K562 (cell line): ENCODE measurements around the gene ZNF768. TPM values are rescaled to one million over a fixed set of nuclear protein-coding genes. Genes with fewer than 3 reads are reported as not detected.

Experiments
- BMI1 ChIP-seq: fragments of 150-350 bp; IDR thresholded peaks from 2 replicates; pipeline ENCODE4 v1.6.1; 2014; ENCODE audit warnings: low read length
- CEBPG ChIP-seq, 3 experiments: fragments of 200-800 bp in 1 of 3; sonication (Bioruptor generic) in 1 of 3; sonication (generic) in 1 of 3; formaldehyde crosslinking in 1 of 3; IDR thresholded peaks in 2 of 3; conservative IDR thresholded peaks in 1 of 3; 2 replicates each; pipeline versions ENCODE4 v1.6.1 to v1.8.0; 2016 to 2022; ENCODE audit warnings: missing compliant biosample characterization in 2 of 3, missing genetic modification characterization in 2 of 3, mild to moderate bottlenecking in 1 of 3, missing genetic modification reagents in 1 of 3
- CHD2 ChIP-seq: IDR thresholded peaks from 2 replicates; pipeline ENCODE4 v1.6.1; 2011; ENCODE audit warnings: low read depth, low read length
- DPF2 ChIP-seq: fragments of 450-650 bp; IDR thresholded peaks from 2 replicates; pipeline ENCODE4 v1.6.1; 2016
- EWSR1 ChIP-seq: fragments of 450-650 bp; IDR thresholded peaks from 2 replicates; pipeline ENCODE4 v1.6.1; 2018; ENCODE audit warnings: borderline replicate concordance, mild to moderate bottlenecking, low read depth, moderate library complexity; ENCODE audit not compliant: partially characterized antibody
- FOXM1 ChIP-seq, 2 experiments: fragments of 450-650 bp in 1 of 2; sonication (generic) in 1 of 2; formaldehyde crosslinking in 1 of 2; IDR thresholded peaks; 2 replicates each; pipeline versions ENCODE4 v1.6.1 to v1.9.0; 2017 to 2022; ENCODE audit warnings: low read depth in 2 of 2, mild to moderate bottlenecking in 2 of 2, missing genetic modification reagents in 1 of 2, moderate library complexity in 1 of 2
- FUS ChIP-seq: fragments of 200-400 bp; formaldehyde crosslinking; optimal IDR thresholded peaks from 2 replicates; pipeline ENCODE3; 2017; ENCODE audit warnings: low read depth, low read length
- HIVEP1 ChIP-seq: fragments of 250-450 bp; sonication (Bioruptor Pico); IDR thresholded peaks from 2 replicates; pipeline ENCODE4 v1.4.0; 2020; ENCODE audit warnings: mild to moderate bottlenecking
- HMG20A ChIP-seq: fragments of 450-650 bp; formaldehyde crosslinking; conservative IDR thresholded peaks from 2 replicates; pipeline ENCODE4 v1.4.0; 2020; ENCODE audit warnings: mild to moderate bottlenecking, mixed read lengths
- KHSRP ChIP-seq: fragments of 450-650 bp; IDR thresholded peaks from 2 replicates; pipeline ENCODE4 v1.6.1; 2017
- NFYB ChIP-seq: IDR thresholded peaks from 2 replicates; pipeline ENCODE4 v1.6.1; 2011; ENCODE audit warnings: mild to moderate bottlenecking, moderate library complexity; ENCODE audit not compliant: insufficient read length; ENCODE audit errors: extremely low read depth
- NR4A1 ChIP-seq, 2 experiments: fragments of 250-450 bp in 1 of 2; fragments of 450-650 bp in 1 of 2; sonication (Bioruptor Pico) in 1 of 2; IDR thresholded peaks; 2 replicates each; pipeline versions ENCODE4 v1.4.0 to v1.6.1; 2016 to 2020; ENCODE audit warnings: mild to moderate bottlenecking in 2 of 2, missing compliant biosample characterization in 1 of 2, missing genetic modification characterization in 1 of 2, moderate library complexity in 1 of 2
- POLR2B ChIP-seq: fragments of 450-650 bp; IDR thresholded peaks from 2 replicates; pipeline ENCODE4 v1.6.1; 2018; ENCODE audit warnings: low read depth; ENCODE audit not compliant: partially characterized antibody
- RBM15 ChIP-seq: fragments of 200-400 bp; formaldehyde crosslinking; IDR thresholded peaks from 2 replicates; pipeline ENCODE4 v1.6.1; 2018; ENCODE audit warnings: mild to moderate bottlenecking, low read length, moderate library complexity; ENCODE audit not compliant: insufficient read depth
- SP1 ChIP-seq: sonication (generic); formaldehyde crosslinking; IDR thresholded peaks from 2 replicates; pipeline ENCODE4 v1.8.1; 2022; ENCODE audit warnings: mild to moderate bottlenecking, missing genetic modification reagents
- TAL1 ChIP-seq: fragments of 450-650 bp; IDR thresholded peaks from 2 replicates; pipeline ENCODE4 v1.6.1; 2016; ENCODE audit warnings: mild to moderate bottlenecking
- UBTF ChIP-seq, 2 experiments: IDR thresholded peaks; 2 replicates each; pipeline ENCODE4 v1.6.1; 2012; ENCODE audit warnings: improper control_type of control experiment in 2 of 2, low read depth in 2 of 2, low read length in 2 of 2, borderline replicate concordance in 1 of 2
- ZKSCAN1 ChIP-seq: fragments of 150-350 bp; IDR thresholded peaks from 2 replicates; pipeline ENCODE4 v1.6.1; 2016; ENCODE audit warnings: low read depth, low read length
- ZKSCAN8 ChIP-seq: fragments of 200-800 bp; sonication (Bioruptor generic); IDR thresholded peaks from 2 replicates; pipeline ENCODE4 v1.6.1; 2016; ENCODE audit warnings: missing genetic modification characterization, missing compliant biosample characterization
- ZNF143 ChIP-seq: sonication (generic); formaldehyde crosslinking; IDR thresholded peaks from 2 replicates; pipeline ENCODE4 v1.9.0; 2022; ENCODE audit warnings: mild to moderate bottlenecking, missing genetic modification reagents
- ZNF282 ChIP-seq: sonication (generic); formaldehyde crosslinking; IDR thresholded peaks from 2 replicates; pipeline ENCODE4 v1.8.1; 2023; ENCODE audit warnings: missing genetic modification reagents
- ZNF431 ChIP-seq: sonication (generic); formaldehyde crosslinking; IDR thresholded peaks from 2 replicates; pipeline ENCODE4 v1.8.0; 2022; ENCODE audit warnings: mild to moderate bottlenecking, missing genetic modification reagents
- ZNF445 ChIP-seq: fragments of 250-450 bp; sonication (Bioruptor Pico); IDR thresholded peaks from 2 replicates; pipeline ENCODE4 v1.4.0; 2020; ENCODE audit warnings: low read depth, mild to moderate bottlenecking, moderate library complexity
- ZNF77 ChIP-seq: fragments of 250-450 bp; sonication (Bioruptor Pico); IDR thresholded peaks from 2 replicates; pipeline ENCODE4 v1.5.0; 2020
- polyA plus RNA-seq, 8 experiments: library from polyadenylated mRNA; depleted of rRNA in 4 of 8; stranded (reverse) in 5 of 8; unstranded in 3 of 8; fragments of >200 nt; fragmentation: Nextera tagmentation in 2 of 8; fragmentation: Illumina TruSeq in 1 of 8; extraction: Ambion mirVana in 2 of 8; extraction: Trizol in 1 of 8; gene quantifications; 2 replicates each; pipeline versions ENCODE4 v1.2.1 to v1.2.3, GENCODE V29; 2011 to 2014; ENCODE audit warnings: inconsistent platforms in 1 of 8, missing spikeins in 1 of 8
- total RNA-seq, 7 experiments: library from RNA; depleted of rRNA in 6 of 7; stranded (reverse); fragments of >200 nt in 6 of 7; fragmentation: Illumina TruSeq in 2 of 7; extraction: Trizol in 2 of 7; gene quantifications; 2 replicates each; pipeline versions ENCODE4 v1.2.1 to v1.2.3, GENCODE V29; 2011 to 2021; ENCODE audit warnings: low replicate concordance in 1 of 7
- TF ChIP-seq, protein P1 (sequence below): fragments of 250-450 bp; sonication (Bioruptor Pico); IDR thresholded peaks from 2 replicates; pipeline ENCODE4 v1.4.0; 2020; ENCODE audit warnings: borderline replicate concordance

Gene ZNF768
- total and polyA plus RNA-seq, 9 of the 15 experiments (the other 6 are each of a cell fraction or from before 2014, with no cell fraction given) = 0.13 to 50.7 (median 26.9) TPM

GRCh38 chr16:30526823-30527634 lies 663 bp upstream of the ZNF768 start (continued):
- TF ChIP-seq NFYB = peak; percentile 24
- no peak for TF ChIP-seq ZNF445
- no peak for TF ChIP-seq ZKSCAN8 (CRISPR knock-in tag)
- TF ChIP-seq ZNF77 (CRISPR knock-in tag) = no peak
- TF ChIP-seq TAL1 = no peak
- peak; percentile 10 for TF ChIP-seq ZKSCAN1
- peak; percentile 64 for TF ChIP-seq FUS
- TF ChIP-seq BMI1 = peak; percentile 78
- TF ChIP-seq HMG20A (CRISPR knock-in tag) = no peak
- peak; percentile 45 to 54; a peak in 2 of 4 replicates for TF ChIP-seq UBTF (IDR thresholded peaks at IDR 0.05; ENCODE audit: borderline replicate concordance in 1 of 2, low read depth in 2 of 2, low read length in 2 of 2)
- 0 out of 2 replicates have a peak, but pooled peaks have one; percentile 39 for TF ChIP-seq ZNF143
- TF ChIP-seq FOXM1 (IDR thresholded peaks at IDR 0.05; ENCODE audit: low read depth) = no peak
- no peak for TF ChIP-seq FOXM1 (CRISPR knock-in tag; IDR thresholded peaks at IDR 0.05; ENCODE audit: low read depth)
- no peak for TF ChIP-seq HIVEP1 (CRISPR knock-in tag)
- no peak for TF ChIP-seq EWSR1
- 0 out of 2 replicates have a peak, but pooled peaks have one; percentile 20 for TF ChIP-seq NR4A1 (CRISPR knock-in tag; IDR thresholded peaks at IDR 0.05)
- TF ChIP-seq NR4A1 (tag; IDR thresholded peaks at IDR 0.05) = 0 out of 2 replicates have a peak, but pooled peaks have one; percentile 65
- TF ChIP-seq RBM15 = no peak
- TF ChIP-seq ZNF282 (CRISPR knock-in tag) = no peak
- no peak for TF ChIP-seq CEBPG (CRISPR knock-in tag; IDR thresholded peaks at IDR 0.05)
- TF ChIP-seq CEBPG (tag; conservative IDR thresholded peaks at IDR 0.05 in 1 of 2, IDR thresholded peaks at IDR 0.05 in 1 of 2) = no peak
- TF ChIP-seq POLR2B = peak; percentile 74
- TF ChIP-seq DPF2 = peak; percentile 44; the same call in 1 of the 2 replicates
- TF ChIP-seq KHSRP = no peak
- TF ChIP-seq, protein P1, sequence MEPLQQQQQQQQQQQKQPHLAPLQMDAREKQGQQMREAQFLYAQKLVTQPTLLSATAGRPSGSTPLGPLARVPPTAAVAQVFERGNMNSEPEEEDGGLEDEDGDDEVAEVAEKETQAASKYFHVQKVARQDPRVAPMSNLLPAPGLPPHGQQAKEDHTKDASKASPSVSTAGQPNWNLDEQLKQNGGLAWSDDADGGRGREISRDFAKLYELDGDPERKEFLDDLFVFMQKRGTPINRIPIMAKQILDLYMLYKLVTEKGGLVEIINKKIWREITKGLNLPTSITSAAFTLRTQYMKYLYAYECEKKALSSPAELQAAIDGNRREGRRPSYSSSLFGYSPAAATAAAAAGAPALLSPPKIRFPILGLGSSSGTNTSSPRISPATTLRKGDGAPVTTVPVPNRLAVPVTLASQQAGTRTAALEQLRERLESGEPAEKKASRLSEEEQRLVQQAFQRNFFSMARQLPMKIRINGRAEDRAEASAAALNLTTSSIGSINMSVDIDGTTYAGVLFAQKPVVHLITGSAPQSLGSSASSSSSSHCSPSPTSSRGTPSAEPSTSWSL (CRISPR knock-in tag) = 0 out of 2 replicates have a peak, but pooled peaks have one; percentile 42
- TF ChIP-seq SP1 (CRISPR knock-in tag) = peak; percentile 73; the same call in 1 of the 2 replicates
- no peak for TF ChIP-seq CHD2
- TF ChIP-seq ZNF431 (CRISPR knock-in tag) = no peak
